ENCODE results near the gene NOX5. TPM values are rescaled to one million over a fixed set of nuclear protein-coding genes. Genes with fewer than 3 reads are reported as not detected.

The NOX5 gene
- total RNA-seq, 2 experiments from 2014 or later, result not detected

DNA sequence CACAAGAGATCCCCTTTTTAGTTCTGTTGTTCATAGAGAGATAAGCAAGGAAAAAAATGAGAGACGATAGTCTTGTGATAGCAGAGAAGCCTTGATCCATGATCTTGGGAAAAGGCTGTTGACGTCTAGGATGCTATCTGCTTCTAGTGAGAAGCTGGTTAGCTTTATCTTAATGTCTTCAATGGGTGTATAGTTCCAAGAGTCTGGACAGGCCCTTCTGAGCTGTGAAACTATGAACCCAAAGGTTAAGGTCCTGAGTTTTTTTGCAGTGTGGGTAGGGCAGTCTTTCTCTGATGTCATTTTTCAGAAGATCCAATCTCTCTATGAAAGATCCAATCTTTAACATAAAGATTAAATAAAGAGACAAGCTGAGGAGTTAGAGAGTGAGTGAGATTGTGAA is 10.5 kb upstream of the NOX5 start:
- Mint-ChIP-seq H3K4me3 (no peak overlapping the region), H3K4me1 (ENCODE audit: low read depth) (no peaks in the 10 kb centered on the region), H3K27ac (no peak overlapping the region), H3K27me3 (peaks cover 4% of the 10 kb centered on the region), H3K36me3 (ENCODE audit: low read depth) (no peaks in the 10 kb centered on the region), H3K9me3 (peaks cover 15% of the 10 kb centered on the region)
- DNase-seq (no peak), ATAC-seq (no peak)
- ChIA-PET POLR2A (no interaction called here), CTCF (no interaction called here)
- intact Hi-C loops (cut with micrococcal nuclease), result no loop called here
- no peak for TF ChIP-seq CTCF (IDR thresholded peaks at IDR 0.05)

GRCh38 chr15:69008056-69008455 is 6.4 kb upstream of the NOX5 start:
- CTCF ChIA-PET, result interaction anchor here (0.8 to 0.9 kb wide), 2 partner anchors 23 to 51 kb away, joined by 3 read pairs; no protein-coding TSS in a partner anchor
- peaks cover 20% of the 10 kb centered on the region for H3K9me3 Mint-ChIP-seq

DNA sequence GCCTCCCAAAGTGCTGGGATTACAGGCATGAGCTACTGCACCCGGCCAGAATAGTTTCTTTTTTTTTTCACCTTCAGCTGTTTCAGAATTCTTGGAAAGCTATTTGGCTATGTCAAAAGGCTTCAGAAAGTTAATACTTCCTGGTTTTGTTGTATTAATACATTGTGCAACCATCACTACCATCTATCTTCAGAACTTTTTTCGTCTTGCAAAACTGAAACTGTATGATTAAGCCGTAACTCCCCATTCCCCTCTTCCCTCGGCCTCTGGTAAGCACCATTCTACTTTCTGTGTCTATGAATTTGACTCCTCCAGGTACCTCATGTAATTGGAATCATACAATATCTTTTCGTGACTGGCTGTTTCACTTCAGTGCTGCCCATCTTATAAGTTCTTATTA is 5.2 kb upstream of the NOX5 start:
- CTCF ChIA-PET, result no interaction called here
- Mint-ChIP-seq H3K4me1 (ENCODE audit: low read depth) (no peaks in the 10 kb centered on the region), H3K4me3 (no peak overlapping the region), H3K27ac (no peak overlapping the region), H3K9me3 (peaks cover 20% of the 10 kb centered on the region), H3K36me3 (ENCODE audit: low read depth) (peaks cover 3% of the 10 kb centered on the region), H3K27me3 (peaks cover 5% of the 10 kb centered on the region)
- no peak for TF ChIP-seq CTCF (IDR thresholded peaks at IDR 0.05)
- ATAC-seq (no peak), DNase-seq (no peak)
- intact Hi-C loops (cut with micrococcal nuclease), result no loop called here
- POLR2A ChIA-PET, result no interaction called here

More at GRCh38 chr15:69008056-69008455, 6.4 kb upstream of the NOX5 start:
- no peaks in the 10 kb centered on the region for H3K4me1 Mint-ChIP-seq (ENCODE audit: low read depth)
- intact Hi-C loops (cut with micrococcal nuclease), result no loop called here
- DNase-seq, result no peak
- no peak for ATAC-seq
- H3K27ac Mint-ChIP-seq, result no peak overlapping the region
- POLR2A ChIA-PET, result interaction anchor here (1.2 kb wide), 1 partner anchor 32 kb away, joined by 3 read pairs; no protein-coding TSS in a partner anchor
- H3K4me3 Mint-ChIP-seq, result no peak overlapping the region
- peaks cover 7% of the 10 kb centered on the region for H3K27me3 Mint-ChIP-seq
- H3K36me3 Mint-ChIP-seq (ENCODE audit: low read depth), result peaks cover 3% of the 10 kb centered on the region
- no peak for TF ChIP-seq CTCF (IDR thresholded peaks at IDR 0.05)

DNA sequence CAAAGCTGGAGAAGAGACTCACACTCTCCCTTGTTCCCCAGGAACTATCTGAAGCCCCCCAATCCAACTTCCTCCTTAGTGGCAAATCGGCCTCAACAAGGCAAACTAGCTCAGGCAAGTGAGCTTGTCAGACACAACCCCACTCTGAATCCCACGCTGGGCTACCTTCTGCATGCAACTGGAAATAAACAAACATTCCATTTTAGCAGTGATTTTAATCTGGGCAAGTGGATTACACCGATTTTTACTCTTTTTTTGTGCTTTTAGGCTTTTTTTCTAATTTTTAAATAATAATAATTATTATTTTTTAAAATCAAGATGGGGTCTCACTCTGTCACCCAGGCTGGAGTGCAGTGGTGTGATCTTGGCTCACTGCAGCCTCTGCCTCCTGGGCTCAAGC is 2.9 kb upstream of the NOX5 start:
- peaks cover 5% of the 10 kb centered on the region for H3K27me3 Mint-ChIP-seq
- H3K27ac Mint-ChIP-seq, result no peak overlapping the region
- ChIA-PET CTCF (no interaction called here), POLR2A (no interaction called here)
- peaks cover 18% of the 10 kb centered on the region for H3K9me3 Mint-ChIP-seq
- intact Hi-C loops (cut with micrococcal nuclease), result no loop called here
- no peak for DNase-seq
- TF ChIP-seq CTCF (IDR thresholded peaks at IDR 0.05), result no peak
- H3K4me3 Mint-ChIP-seq, result no peak overlapping the region
- peaks cover 3% of the 10 kb centered on the region for H3K36me3 Mint-ChIP-seq (ENCODE audit: low read depth)
- H3K4me1 Mint-ChIP-seq (ENCODE audit: low read depth), result no peaks in the 10 kb centered on the region
- ATAC-seq, result no peak

DNA sequence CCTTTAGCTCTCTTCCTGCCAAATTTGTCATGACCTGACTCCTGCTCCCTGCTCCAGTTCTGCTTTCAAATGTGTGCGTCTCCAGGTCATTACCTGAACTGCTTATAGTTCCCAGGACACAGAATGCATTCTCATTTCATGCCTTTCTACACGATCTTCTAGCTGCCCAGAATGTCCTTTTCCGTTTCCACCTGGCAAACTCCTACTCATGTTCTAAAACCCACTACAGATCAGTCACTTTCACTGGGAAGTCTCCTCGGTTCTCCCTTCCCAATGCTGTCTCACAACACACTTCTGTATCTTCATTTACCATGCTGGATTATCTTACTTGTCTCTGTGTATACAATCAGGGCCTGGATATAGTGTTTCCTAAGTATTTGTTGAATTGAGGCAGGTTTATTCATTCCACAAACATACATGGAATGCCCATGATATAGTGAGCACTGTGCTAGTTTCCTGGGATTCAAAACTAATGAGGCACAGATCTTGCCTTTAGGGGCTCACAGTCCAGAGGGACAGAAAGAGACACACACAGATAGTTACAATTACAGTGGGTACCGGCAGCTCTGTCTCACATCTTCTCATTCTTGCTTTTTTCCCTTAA is 1.6 kb upstream of the NOX5 start:
- no peak for TF ChIP-seq CTCF (IDR thresholded peaks at IDR 0.05)
- peaks cover 3% of the 10 kb centered on the region for H3K36me3 Mint-ChIP-seq (ENCODE audit: low read depth)
- H3K9me3 Mint-ChIP-seq, result peaks cover 14% of the 10 kb centered on the region
- H3K27ac Mint-ChIP-seq, result no peak overlapping the region
- H3K4me1 Mint-ChIP-seq (ENCODE audit: low read depth), result no peaks in the 10 kb centered on the region
- ATAC-seq, result no peak
- H3K27me3 Mint-ChIP-seq, result peaks cover 2% of the 10 kb centered on the region
- POLR2A ChIA-PET, result no interaction called here
- H3K4me3 Mint-ChIP-seq, result no peak overlapping the region
- DNase-seq, result no peak
- intact Hi-C loops (cut with micrococcal nuclease), result no loop called here
- CTCF ChIA-PET, result no interaction called here
